ENCODE data around the gene LAMTOR1.
"Not testable (repeated sequence)": the region's sequence is repeated elsewhere in the genome, so short reads cannot be mapped to it uniquely, and the experiment has no call there.

The LAMTOR1 gene

DNA sequence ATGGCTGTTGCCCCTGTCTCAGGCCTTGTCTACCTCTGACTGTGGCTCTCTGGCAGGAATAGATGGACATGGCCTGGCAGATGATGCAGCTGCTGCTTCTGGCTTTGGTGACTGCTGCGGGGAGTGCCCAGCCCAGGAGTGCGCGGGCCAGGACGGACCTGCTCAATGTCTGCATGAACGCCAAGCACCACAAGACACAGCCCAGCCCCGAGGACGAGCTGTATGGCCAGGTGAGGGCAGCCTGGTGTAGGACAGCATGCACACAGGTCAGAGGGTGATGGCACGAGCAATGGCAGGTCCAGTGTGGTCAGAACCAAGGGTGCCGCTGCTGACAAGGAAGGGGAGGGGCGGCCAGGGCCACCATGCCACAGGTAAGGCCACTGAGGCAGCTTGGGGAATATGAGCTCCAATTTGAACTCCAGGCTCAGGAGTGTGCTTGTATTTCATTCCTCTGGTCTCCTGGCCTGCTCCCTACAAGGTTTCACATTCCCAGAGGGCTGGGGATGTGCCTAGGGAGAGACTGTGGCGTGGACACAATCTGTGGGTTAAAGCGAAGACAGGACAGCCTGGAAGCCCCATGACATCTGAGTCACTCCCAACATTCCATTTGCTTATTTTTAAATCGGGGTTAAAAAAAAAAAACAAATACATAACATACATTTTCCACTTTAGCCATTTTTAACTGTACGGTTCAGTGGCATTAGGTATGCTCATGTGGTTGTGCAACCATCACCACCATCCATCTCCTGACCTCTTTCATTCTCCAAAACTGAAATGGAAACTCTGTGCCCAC is 33.0 kb upstream of the LAMTOR1 start:
- Mint-ChIP-seq H3K36me3 (ENCODE audit: low read depth) (no peaks in the 10 kb centered on the region), H3K27ac (no peak overlapping the region), H3K4me1 (no peaks in the 10 kb centered on the region), H3K4me3 (no peak overlapping the region), H3K9me3 (peaks cover 5% of the 10 kb centered on the region), H3K27me3 (ENCODE audit: low read depth) (peaks cover 14% of the 10 kb centered on the region)
- TF ChIP-seq, protein P1, sequence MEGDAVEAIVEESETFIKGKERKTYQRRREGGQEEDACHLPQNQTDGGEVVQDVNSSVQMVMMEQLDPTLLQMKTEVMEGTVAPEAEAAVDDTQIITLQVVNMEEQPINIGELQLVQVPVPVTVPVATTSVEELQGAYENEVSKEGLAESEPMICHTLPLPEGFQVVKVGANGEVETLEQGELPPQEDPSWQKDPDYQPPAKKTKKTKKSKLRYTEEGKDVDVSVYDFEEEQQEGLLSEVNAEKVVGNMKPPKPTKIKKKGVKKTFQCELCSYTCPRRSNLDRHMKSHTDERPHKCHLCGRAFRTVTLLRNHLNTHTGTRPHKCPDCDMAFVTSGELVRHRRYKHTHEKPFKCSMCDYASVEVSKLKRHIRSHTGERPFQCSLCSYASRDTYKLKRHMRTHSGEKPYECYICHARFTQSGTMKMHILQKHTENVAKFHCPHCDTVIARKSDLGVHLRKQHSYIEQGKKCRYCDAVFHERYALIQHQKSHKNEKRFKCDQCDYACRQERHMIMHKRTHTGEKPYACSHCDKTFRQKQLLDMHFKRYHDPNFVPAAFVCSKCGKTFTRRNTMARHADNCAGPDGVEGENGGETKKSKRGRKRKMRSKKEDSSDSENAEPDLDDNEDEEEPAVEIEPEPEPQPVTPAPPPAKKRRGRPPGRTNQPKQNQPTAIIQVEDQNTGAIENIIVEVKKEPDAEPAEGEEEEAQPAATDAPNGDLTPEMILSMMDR (IDR thresholded peaks at IDR 0.05; ENCODE audit: unreplicated experiment in 3 of 3), result no peak

DNA sequence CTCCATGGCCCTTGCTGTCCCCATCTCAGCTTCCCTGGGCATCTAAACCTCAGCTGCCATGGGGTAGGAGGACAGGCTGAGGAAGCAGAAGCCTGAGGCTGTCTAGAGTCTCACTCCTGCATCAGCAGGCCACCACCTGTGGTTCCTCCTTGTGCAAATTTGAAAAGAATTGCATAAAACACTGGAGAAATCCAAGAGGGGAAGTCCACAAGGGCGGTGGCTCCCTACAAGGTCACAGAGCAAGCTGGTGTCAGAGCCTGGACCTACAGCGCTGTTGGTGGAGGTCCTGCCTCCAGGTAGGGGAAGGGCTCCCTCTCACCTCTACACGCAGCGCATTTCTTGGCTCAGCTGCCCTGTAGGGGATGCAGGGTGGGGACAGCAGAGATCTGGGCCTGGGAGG is 32.4 kb upstream of the LAMTOR1 start, which contains the start of gene FOLR3:
Gene FOLR3 (plus strand): TSS at position 253 of the 400 bp plus-strand sequence. CDS start 228 bp downstream, outside the sequence.
- H3K27ac Mint-ChIP-seq; H3K4me1 Mint-ChIP-seq; H3K9me3 Mint-ChIP-seq; H3K36me3 Mint-ChIP-seq (ENCODE audit: low read depth); H3K4me3 Mint-ChIP-seq: not testable (repeated sequence)
- peaks cover 14% of the 10 kb centered on the region for H3K27me3 Mint-ChIP-seq (ENCODE audit: low read depth)

DNA sequence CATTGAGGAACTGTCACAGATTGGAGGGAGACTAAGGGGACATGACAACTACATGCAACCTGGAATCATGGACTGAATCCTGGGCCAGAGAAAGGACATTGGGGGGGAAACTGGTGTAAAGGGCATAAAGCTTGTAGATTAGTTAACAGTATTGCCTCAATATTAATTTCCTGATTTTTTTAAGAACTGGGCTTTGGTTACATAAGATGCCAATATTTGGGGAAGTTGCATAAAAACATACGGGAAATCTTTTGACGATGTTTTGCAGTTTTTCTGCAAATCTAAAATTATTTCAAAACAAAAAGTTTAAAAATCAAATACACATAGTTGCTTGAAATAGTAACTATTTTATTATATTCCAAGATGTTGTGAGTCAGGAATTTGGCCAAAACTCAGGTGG is 29.5 kb upstream of the LAMTOR1 start:
- Mint-ChIP-seq H3K4me3 (no peak overlapping the region), H3K27me3 (ENCODE audit: low read depth) (peaks cover 27% of the 10 kb centered on the region), H3K9me3 (peaks cover 22% of the 10 kb centered on the region), H3K27ac (no peak overlapping the region), H3K4me1 (no peaks in the 10 kb centered on the region), H3K36me3 (ENCODE audit: low read depth) (peaks cover 5% of the 10 kb centered on the region)
- TF ChIP-seq, protein P1 (IDR thresholded peaks at IDR 0.05; ENCODE audit: unreplicated experiment in 3 of 3), result no peak

DNA sequence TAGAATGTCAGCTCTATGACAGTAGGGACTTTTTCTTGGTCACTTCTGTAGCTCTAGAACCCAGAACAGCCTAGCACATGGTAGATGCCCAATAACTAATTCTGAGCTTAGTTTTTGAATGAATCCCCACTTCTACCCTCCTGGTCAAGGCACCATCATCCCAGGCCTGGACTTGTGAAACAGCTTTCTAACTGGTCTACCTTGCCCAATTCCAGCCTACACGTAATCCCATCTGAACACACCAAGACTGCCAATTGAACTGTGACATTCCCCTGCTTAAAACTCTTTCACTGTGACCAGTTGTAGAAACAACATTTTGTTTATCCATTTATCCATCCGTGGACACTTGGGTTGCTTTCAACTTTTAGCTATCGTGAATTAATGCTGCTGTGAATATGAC is 26.3 kb upstream of the LAMTOR1 start:
- Mint-ChIP-seq H3K27me3 (ENCODE audit: low read depth) (peaks cover 27% of the 10 kb centered on the region), H3K4me1 (no peaks in the 10 kb centered on the region), H3K36me3 (ENCODE audit: low read depth) (peaks cover 5% of the 10 kb centered on the region), H3K27ac (no peak overlapping the region), H3K9me3 (peaks cover 28% of the 10 kb centered on the region), H3K4me3 (no peak overlapping the region)
- TF ChIP-seq, protein P1 (IDR thresholded peaks at IDR 0.05; ENCODE audit: unreplicated experiment in 3 of 3), result no peak

DNA sequence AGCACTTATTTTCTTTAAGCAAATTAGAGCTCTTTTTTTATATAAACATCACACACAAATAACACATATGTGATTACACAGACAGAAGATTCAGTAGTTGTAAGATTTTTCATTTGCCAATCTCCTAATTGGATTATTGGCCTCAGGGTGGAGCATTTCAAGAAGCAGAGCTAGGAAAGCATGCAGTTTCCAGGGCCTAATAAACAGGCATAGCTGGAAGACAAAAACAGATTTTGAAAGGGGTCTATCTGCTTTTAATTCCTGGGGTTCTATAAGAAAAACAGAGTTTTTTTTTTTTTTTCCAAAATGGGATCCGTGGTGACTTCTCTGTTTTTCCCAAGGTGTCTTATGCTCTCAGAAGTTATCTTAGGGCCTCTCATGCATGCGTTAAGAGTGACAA is 24.8 kb upstream of the LAMTOR1 start:
- Mint-ChIP-seq H3K9me3 (peaks cover 26% of the 10 kb centered on the region), H3K4me1 (no peaks in the 10 kb centered on the region), H3K36me3 (ENCODE audit: low read depth) (peaks cover 5% of the 10 kb centered on the region), H3K27ac (no peak overlapping the region), H3K27me3 (ENCODE audit: low read depth) (peaks cover 21% of the 10 kb centered on the region), H3K4me3 (no peak overlapping the region)
- TF ChIP-seq, protein P1 (IDR thresholded peaks at IDR 0.05; ENCODE audit: unreplicated experiment in 3 of 3), result no peak

DNA sequence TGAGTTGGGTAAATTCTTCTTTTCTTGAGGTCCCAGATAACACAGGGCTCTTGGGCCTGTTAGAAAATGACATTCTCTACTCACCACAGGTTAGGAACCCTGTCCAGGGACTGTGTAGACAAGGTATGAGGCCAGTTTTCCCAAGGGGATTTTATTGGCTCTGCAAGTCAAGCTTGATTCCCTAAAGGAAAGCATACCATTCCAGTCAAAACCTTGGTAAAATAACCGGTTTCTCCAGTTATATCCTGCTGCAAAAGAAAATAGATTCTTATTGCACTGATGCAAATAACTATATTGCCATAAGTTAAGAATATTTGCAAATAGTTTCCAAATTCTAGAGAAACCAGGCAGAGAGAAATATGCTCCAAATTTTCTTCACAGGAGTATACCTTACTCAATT is 22.9 kb upstream of the LAMTOR1 start:
- H3K4me1 Mint-ChIP-seq, result no peaks in the 10 kb centered on the region
- H3K27me3 Mint-ChIP-seq (ENCODE audit: low read depth), result peaks cover 14% of the 10 kb centered on the region
- no peak overlapping the region for H3K4me3 Mint-ChIP-seq
- H3K36me3 Mint-ChIP-seq (ENCODE audit: low read depth), result peaks cover 5% of the 10 kb centered on the region
- TF ChIP-seq, protein P1 (IDR thresholded peaks at IDR 0.05; ENCODE audit: unreplicated experiment in 3 of 3), result no peak
- peaks cover 26% of the 10 kb centered on the region for H3K9me3 Mint-ChIP-seq
- no peak overlapping the region for H3K27ac Mint-ChIP-seq

Data from nephron (organoid).